ENCODE data around the gene NFIA.

The NFIA gene

GRCh38 chr1:61091455-61091854 lies 9.1 kb downstream of the NFIA start:
- TF ChIP-seq EZH2 (optimal IDR thresholded peaks at IDR 0.05; ENCODE audit: low read depth, low read length) = no peak
- no peak for TF ChIP-seq CTCF (IDR thresholded peaks at IDR 0.05; ENCODE audit: low read length)
- TF ChIP-seq EZH2phosphoT487 (IDR thresholded peaks at IDR 0.05; ENCODE audit: low read length) = no peak
- H3K9me2 ChIP-seq (replicated peaks; ENCODE audit: insufficient read depth, low read length) = no peaks in the 10 kb centered on the region
- no peaks in the 10 kb centered on the region for H3K4me1 ChIP-seq (ENCODE audit: low read length)
- no peaks in the 10 kb centered on the region for H3K36me3 ChIP-seq (replicated peaks; ENCODE audit: insufficient read depth, low read length)
- no peak overlapping the region for H3K27ac ChIP-seq (ENCODE audit: low read length)
- H3K9me3 ChIP-seq (replicated peaks; ENCODE audit: insufficient read depth, low read length) = no peaks in the 10 kb centered on the region
- no peaks in the 10 kb centered on the region for H3K27me3 ChIP-seq (replicated peaks; ENCODE audit: insufficient read depth, low read length)
- no peaks in the 10 kb centered on the region for H4K20me1 ChIP-seq (ENCODE audit: insufficient read depth, low read length)
- no peak overlapping the region for H3K4me3 ChIP-seq (ENCODE audit: low read length)
- no peak overlapping the region for H2AFZ ChIP-seq (ENCODE audit: low read length)
- no peaks in the 10 kb centered on the region for H3K79me2 ChIP-seq (ENCODE audit: low read length)
- no peak overlapping the region for H3K9ac ChIP-seq (ENCODE audit: low read length)
- DNase-seq = no peak
- no peak overlapping the region for H3K4me2 ChIP-seq (ENCODE audit: low read depth, low read length)
- no peaks in the 10 kb centered on the region for H3F3A ChIP-seq (ENCODE audit: insufficient read depth, low read length)

GRCh38 chr1:61092642-61093041 lies 10.3 kb downstream of the NFIA start:
- no peaks in the 10 kb centered on the region for H3K79me2 ChIP-seq (ENCODE audit: low read length)
- no peaks in the 10 kb centered on the region for H3K36me3 ChIP-seq (replicated peaks; ENCODE audit: insufficient read depth, low read length)
- no peaks in the 10 kb centered on the region for H3K9me3 ChIP-seq (replicated peaks; ENCODE audit: insufficient read depth, low read length)

GRCh38 chr1:61093525-61094137 lies 11.3 kb downstream of the NFIA start:
- no peaks in the 10 kb centered on the region for H3F3A ChIP-seq (ENCODE audit: insufficient read depth, low read length)

More at GRCh38 chr1:61092642-61093041, 10.3 kb downstream of the NFIA start:
- DNase-seq = no peak
- no peak overlapping the region for H2AFZ ChIP-seq (ENCODE audit: low read length)
- no peaks in the 10 kb centered on the region for H3K4me1 ChIP-seq (ENCODE audit: low read length)
- no peaks in the 10 kb centered on the region for H3F3A ChIP-seq (ENCODE audit: insufficient read depth, low read length)
- no peak overlapping the region for H3K4me3 ChIP-seq (ENCODE audit: low read length)
- H3K4me2 ChIP-seq (ENCODE audit: low read depth, low read length) = no peak overlapping the region
- no peaks in the 10 kb centered on the region for H3K9me2 ChIP-seq (replicated peaks; ENCODE audit: insufficient read depth, low read length)
- no peaks in the 10 kb centered on the region for H3K27me3 ChIP-seq (replicated peaks; ENCODE audit: insufficient read depth, low read length)
- H3K27ac ChIP-seq (ENCODE audit: low read length) = no peak overlapping the region
- TF ChIP-seq EZH2 (optimal IDR thresholded peaks at IDR 0.05; ENCODE audit: low read depth, low read length) (no peak), EZH2phosphoT487 (IDR thresholded peaks at IDR 0.05; ENCODE audit: low read length) (no peak)
- H4K20me1 ChIP-seq (ENCODE audit: insufficient read depth, low read length) = no peaks in the 10 kb centered on the region
- no peak overlapping the region for H3K9ac ChIP-seq (ENCODE audit: low read length)

More at GRCh38 chr1:61093525-61094137, 11.3 kb downstream of the NFIA start:
- H3K4me1 ChIP-seq (ENCODE audit: low read length) = no peaks in the 10 kb centered on the region
- no peak for DNase-seq
- H3K9me2 ChIP-seq (replicated peaks; ENCODE audit: insufficient read depth, low read length) = no peaks in the 10 kb centered on the region
- no peaks in the 10 kb centered on the region for H3K79me2 ChIP-seq (ENCODE audit: low read length)
- no peaks in the 10 kb centered on the region for H4K20me1 ChIP-seq (ENCODE audit: insufficient read depth, low read length)
- no peak overlapping the region for H3K4me2 ChIP-seq (ENCODE audit: low read depth, low read length)
- no peaks in the 10 kb centered on the region for H3K27me3 ChIP-seq (replicated peaks; ENCODE audit: insufficient read depth, low read length)
- H3K4me3 ChIP-seq (ENCODE audit: low read length) = no peak overlapping the region
- no peak overlapping the region for H3K27ac ChIP-seq (ENCODE audit: low read length)
- no peak for TF ChIP-seq CTCF (IDR thresholded peaks at IDR 0.05; ENCODE audit: low read length)
- TF ChIP-seq EZH2 (optimal IDR thresholded peaks at IDR 0.05; ENCODE audit: low read depth, low read length) = no peak
- no peak for TF ChIP-seq EZH2phosphoT487 (IDR thresholded peaks at IDR 0.05; ENCODE audit: low read length)
- no peak overlapping the region for H3K9ac ChIP-seq (ENCODE audit: low read length)
- H3K9me3 ChIP-seq (replicated peaks; ENCODE audit: insufficient read depth, low read length) = no peaks in the 10 kb centered on the region
- H2AFZ ChIP-seq (ENCODE audit: low read length) = no peak overlapping the region
- no peaks in the 10 kb centered on the region for H3K36me3 ChIP-seq (replicated peaks; ENCODE audit: insufficient read depth, low read length)
